Heart right ventricle (tissue), 16 donors: ENCODE data around the gene ADAMTS14. TPM values are rescaled to one million over a fixed set of nuclear protein-coding genes. Genes with fewer than 3 reads are reported as not detected.

Source experiments
- ATAC-seq, 8 donors: fragments of 200-7000 bp; cut with Tn5 transposase; one replicate each; pipeline ENCODE4 v1.9.1; 2020; ENCODE audit warnings: mild to moderate bottlenecking in 8 of 8, moderate library complexity in 8 of 8, moderate number of reproducible peaks in 1 of 8
- DNase-seq, 2 donors: peaks; one replicate each; pipeline ENCODE4 v3.0.0-alpha.2; 2020
- H3K27ac ChIP-seq, 10 donors: fragments of 200-600 bp; sonication (generic) in 2 of 10; one replicate each; pipeline versions ENCODE4 v1.5.0 to v1.8.0; 2020 to 2022; ENCODE audit warnings: mild to moderate bottlenecking in 3 of 10
- H3K27me3 ChIP-seq, 7 donors: fragments of 200-600 bp; one replicate each; pipeline ENCODE4 v1.8.0; 2021 to 2022; ENCODE audit warnings: mild to moderate bottlenecking in 2 of 7
- H3K36me3 ChIP-seq, 9 donors: fragments of 200-600 bp; sonication (generic) in 1 of 9; one replicate each; pipeline versions ENCODE4 v1.5.0 to v1.8.0; 2020 to 2022; ENCODE audit warnings: mild to moderate bottlenecking in 2 of 9
- H3K4me1 ChIP-seq, 9 donors: fragments of 200-600 bp; sonication (generic) in 1 of 9; one replicate each; pipeline versions ENCODE4 v1.5.0 to v1.8.0; 2020 to 2022; ENCODE audit warnings: mild to moderate bottlenecking in 4 of 9
- H3K4me3 ChIP-seq, 10 donors: fragments of 200-600 bp; sonication (generic) in 2 of 10; one replicate each; pipeline versions ENCODE4 v1.5.0 to v1.8.0; 2020 to 2022; ENCODE audit warnings: mild to moderate bottlenecking in 7 of 10, moderate library complexity in 2 of 10
- H3K9me3 ChIP-seq, 11 donors: fragments of 200-600 bp in 10 of 11; sonication (generic) in 2 of 11; one replicate each; pipeline versions ENCODE4 v1.5.0 to v1.8.0; 2013 to 2022; ENCODE audit warnings: mild to moderate bottlenecking in 2 of 11, control low read depth in 1 of 11, moderate library complexity in 1 of 11
- CTCF ChIP-seq, 9 donors: fragments of 200-600 bp; sonication (generic) in 2 of 9; IDR thresholded peaks; one replicate each; pipeline versions ENCODE4 v1.5.0 to v1.8.0; 2021 to 2022; ENCODE audit warnings: antibody characterized with exemption in 9 of 9, mild to moderate bottlenecking in 5 of 9, moderate library complexity in 1 of 9
- WGBS, 2 donors: extraction: QIAGEN DNeasy Blood & Tissue Kit; methylation state at CpG; one replicate each; pipeline ENCODE4 v1.1.7; 2013; ENCODE audit warnings: inconsistent platforms in 1 of 2; 5-methylcytosine and 5-hydroxymethylcytosine counted together
- intact Hi-C, 10 donors: fragments of 100-400 bp; cut with DNase I; formaldehyde crosslinking; loops; one replicate each; pipeline versions ENCODE4 v1.11.1 to v1.14.2; 2022
- polyA plus RNA-seq, 2 donors: library from polyadenylated mRNA; stranded (reverse); fragments of 200-250 nt; gene quantifications; one replicate each; pipeline ENCODE4 v1.2.3, GENCODE V29; 2013
- total RNA-seq, 10 donors: library from RNA; stranded (reverse); fragmentation: NEBNext Ultra II Directional in 3 of 10; extraction: Animal tissue kit (Norgen Biotek cat#: 25700) in 3 of 10; gene quantifications; one replicate each; pipeline versions ENCODE4 v1.2.1 to v1.2.4, GENCODE V29; 2021 to 2023
- donor health status: Arrhythmogenic right ventricular cardiomyopathy.
- donor health status: ischemic (EF 13 %, LVEDD 7.1; RV severe dilation, severe dysfunction).
- donor health status: healthy with polysubstance abuse.
- donor health status: DM: no; HTN: yes; CAD: no.
- donor health status: DM: no; HTN: no; CAD: no.
- donor health status: ischemic (EF 25% LVEDD 6.9; RV normal size, moderate dysfunction).
- donor health status: ischemic (EF 25% LVEDD 5.7; RV mildly dilated, moderate dysfunction).
- donor health status: healthy.
- donor health status: DM: yes; HTN: yes; CAD: no.
- donor health status: Ischemic cardiomyopathy.
- donor health status: ischemic (EF 35%, LVEDD 5.7; RV mildly dilated, moderate dysfunction).
- donor health status: nonischemic (EF 11% LVEDD 7.7; RV severe dilation, severe dysfunction).
- donor health status: DM: yes; HTN: yes; CAD: no.
- donor health status: PGD.
- donor health status: ischemic (EF 29% LVEDD 5.4; RV normal size, mild dysfunction).
- donor health status: nonischemic (EF 23%, LVEDD 6.1; RV moderate dilation, normal function).

Gene ADAMTS14
- total and polyA plus RNA-seq, 12 donors: 0.08 to 1.4 (median 0.57) TPM

DNA sequence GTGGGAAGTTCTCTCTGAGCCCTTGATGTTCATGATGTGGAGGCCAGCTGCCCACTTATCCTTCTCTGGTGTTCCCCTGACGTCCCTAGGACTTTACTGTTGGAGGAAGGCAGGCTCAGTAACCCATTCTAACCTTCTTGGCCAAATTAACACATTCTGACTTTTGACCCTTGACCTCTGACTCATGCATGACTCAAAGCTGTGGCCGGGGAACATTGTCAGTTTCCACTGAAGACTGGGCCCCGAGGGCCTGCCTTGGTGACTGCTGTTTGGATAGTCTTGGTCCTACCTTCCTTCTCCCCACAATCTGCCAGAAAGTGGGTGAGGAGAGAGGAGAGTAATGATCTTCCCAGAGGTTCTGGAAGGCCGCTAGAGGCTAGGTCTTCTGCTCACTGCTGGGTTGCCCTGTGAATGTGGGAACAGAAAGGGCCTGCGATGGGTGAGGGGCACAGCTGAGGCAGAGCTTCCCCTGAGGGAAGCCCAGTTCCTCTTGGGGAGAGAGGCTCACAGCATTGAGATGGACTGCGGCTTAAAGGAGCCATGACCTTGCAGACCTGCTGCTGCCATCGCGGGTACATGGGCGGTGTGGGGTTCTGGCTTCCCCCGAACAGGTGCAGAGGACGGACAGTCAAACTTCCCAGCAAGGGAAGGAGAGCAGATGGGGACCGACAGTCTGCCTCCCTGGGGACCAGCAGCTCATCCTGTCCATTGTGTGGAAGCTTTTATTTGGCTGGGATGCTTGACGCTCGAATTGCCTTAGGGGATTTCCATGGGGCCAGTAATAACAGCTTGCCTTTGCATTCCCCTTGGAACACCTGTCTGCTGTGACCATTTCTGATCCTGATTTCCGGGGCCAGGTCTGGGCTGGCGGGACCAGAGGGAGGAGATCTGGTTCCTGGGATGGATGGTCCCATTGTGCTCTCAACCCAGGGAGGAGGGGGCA is 43.8 kb downstream of the ADAMTS14 start:
- H3K4me3 ChIP-seq: no peak overlapping the region
- peak in 5 of 8 donors; percentile 20 to 68 (median 63) for ATAC-seq

DNA sequence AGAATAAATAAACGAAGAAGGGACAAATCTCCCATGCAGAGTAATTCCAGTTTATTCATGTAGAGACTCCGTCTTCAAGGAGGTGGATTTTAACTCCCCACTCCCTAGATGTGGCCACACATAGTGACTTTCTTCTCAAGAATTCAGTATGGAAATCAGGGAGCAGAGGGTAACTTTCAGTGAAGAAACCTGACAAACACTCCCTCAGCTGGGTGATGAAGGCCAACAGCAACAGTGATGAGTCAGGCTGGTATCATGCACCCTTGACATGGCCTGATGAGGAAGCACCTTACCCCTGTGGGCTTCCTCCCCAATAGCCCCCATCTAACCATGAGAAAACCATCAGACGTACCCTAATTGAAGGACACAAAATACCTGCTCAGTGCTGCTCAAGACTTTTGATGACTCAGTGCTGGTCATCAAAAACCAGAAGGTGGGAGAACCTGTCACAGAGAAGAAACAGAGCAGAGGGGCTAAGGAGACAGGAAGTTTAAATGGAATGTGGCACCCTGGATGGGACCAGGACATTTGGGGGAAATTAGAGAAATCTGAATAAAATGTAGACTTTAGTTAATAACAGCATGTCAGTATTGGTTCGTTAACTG is 50.6 kb downstream of the ADAMTS14 start:
- TF ChIP-seq CTCF (IDR thresholded peaks at IDR 0.05): no peak
- Histone ChIP-seq H3K27ac (no peak overlapping the region), H3K4me3 (no peak overlapping the region), H3K4me1 (peaks cover 0 to 3% (median 0%) of the 10 kb centered on the region in 9 donors), H3K27me3 (no peaks in the 10 kb centered on the region), H3K36me3 (peaks cover 0 to 6% (median 0%) of the 10 kb centered on the region in 9 donors), H3K9me3 (no peaks in the 10 kb centered on the region)
- DNase-seq: no peak
- WGBS, 2 donors: 93 to 94% methylated on average over 4 of the region's 4 CpGs
- no peak for ATAC-seq
- intact Hi-C loops: no loop called here

More for the DNA sequence above, 43.8 kb downstream of the ADAMTS14 start:
- 62 to 69% methylated on average over 16 of the region's 16 CpGs for WGBS, 2 donors
- no peaks in the 10 kb centered on the region for H3K27me3 ChIP-seq
- peak in 1 of 2 donors; percentile 32 for DNase-seq
- peaks cover 0 to 24% (median 8%) of the 10 kb centered on the region in 9 donors for H3K4me1 ChIP-seq
- peak overlapping the region in 1 of 10 donors; percentile 57 for H3K27ac ChIP-seq
- no peaks in the 10 kb centered on the region for H3K9me3 ChIP-seq
- intact Hi-C loops: no loop called here
- TF ChIP-seq CTCF (IDR thresholded peaks at IDR 0.05): no peak
- H3K36me3 ChIP-seq: peaks cover 0 to 6% (median 0%) of the 10 kb centered on the region in 9 donors

- intact Hi-C loops: no loop called here
- WGBS, 2 donors: 94 to 95% methylated on average over 3 of the region's 3 CpGs
Observed at GRCh38 chr10:70723771-70724170, 51.5 kb downstream of the ADAMTS14 start.

More at GRCh38 chr10:70723771-70724170, 51.5 kb downstream of the ADAMTS14 start:
- ATAC-seq (no peak), DNase-seq (no peak)
- Histone ChIP-seq H3K27ac (no peak overlapping the region), H3K9me3 (no peaks in the 10 kb centered on the region), H3K36me3 (peaks cover 0 to 6% (median 0%) of the 10 kb centered on the region in 9 donors), H3K27me3 (no peaks in the 10 kb centered on the region), H3K4me1 (peaks cover 0 to 11% (median 5%) of the 10 kb centered on the region in 9 donors), H3K4me3 (no peak overlapping the region)
- no peak for TF ChIP-seq CTCF (IDR thresholded peaks at IDR 0.05)
